Activated CD8-positive, alpha-beta memory T cell treated with anti-CD3 and anti-CD28 coated beads for 36 hours (primary cell): ENCODE results near the gene SHQ1. TPM values are rescaled to one million over a fixed set of nuclear protein-coding genes. Genes with fewer than 3 reads are reported as not detected.

Source experiments
- total RNA-seq, 2 experiments: library from RNA; stranded (reverse); gene quantifications; one replicate each; pipeline ENCODE4 v1.2.3, GENCODE V29; 2021

Gene SHQ1
- total RNA-seq, 2 experiments from 2014 or later = 39.5 to 41.4 TPM

Other genes starting within 250 kb of the SHQ1 start
- gene GXYLT2, start 39.6 kb upstream of the SHQ1 start, total RNA-seq = not detected
- 100 to 1,000 TPM; 118 to 121 TPM for gene PPP4R2, start 148.4 kb upstream of the SHQ1 start, total RNA-seq
- 1 to 10 TPM; 3.6 to 3.9 TPM for gene EBLN2, start 213.2 kb upstream of the SHQ1 start, total RNA-seq